Measurements from ENCODE around the gene NUDT9.

DNA sequence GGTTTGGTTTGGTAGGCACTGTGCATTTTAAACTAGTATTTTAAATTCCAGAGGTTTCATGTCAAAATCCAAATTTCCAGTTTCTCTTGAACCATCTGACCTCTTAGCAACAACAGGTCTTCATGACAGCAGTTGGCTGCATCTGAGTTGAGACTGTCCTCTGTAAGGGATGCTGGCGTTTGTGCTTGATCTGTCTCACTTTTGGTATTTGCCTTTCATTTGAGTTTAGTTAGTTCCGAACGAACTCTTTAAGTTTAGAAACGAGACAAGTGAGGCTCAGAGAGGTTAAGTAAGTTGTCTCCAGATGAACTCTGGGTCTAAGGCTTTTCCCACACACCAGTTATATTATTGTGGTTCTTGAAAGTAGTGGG lies 77.7 kb downstream of the NUDT9 start:
- TF ChIP-seq POLR2AphosphoS5 (IDR thresholded peaks at IDR 0.05; ENCODE audit: low read depth, low read length) (no peak), TAF1 (IDR thresholded peaks at IDR 0.05; ENCODE audit: borderline replicate concordance, insufficient read depth, low read length) (no peak), SIN3A (IDR thresholded peaks at IDR 0.05; ENCODE audit: borderline replicate concordance, insufficient read depth, low read length) (no peak), FOXP2 (optimal IDR thresholded peaks at IDR 0.05; ENCODE audit: borderline replicate concordance, extremely low read depth, extremely low read length, insufficient read depth) (no peak)
- TF ChIP-seq, protein P1, sequence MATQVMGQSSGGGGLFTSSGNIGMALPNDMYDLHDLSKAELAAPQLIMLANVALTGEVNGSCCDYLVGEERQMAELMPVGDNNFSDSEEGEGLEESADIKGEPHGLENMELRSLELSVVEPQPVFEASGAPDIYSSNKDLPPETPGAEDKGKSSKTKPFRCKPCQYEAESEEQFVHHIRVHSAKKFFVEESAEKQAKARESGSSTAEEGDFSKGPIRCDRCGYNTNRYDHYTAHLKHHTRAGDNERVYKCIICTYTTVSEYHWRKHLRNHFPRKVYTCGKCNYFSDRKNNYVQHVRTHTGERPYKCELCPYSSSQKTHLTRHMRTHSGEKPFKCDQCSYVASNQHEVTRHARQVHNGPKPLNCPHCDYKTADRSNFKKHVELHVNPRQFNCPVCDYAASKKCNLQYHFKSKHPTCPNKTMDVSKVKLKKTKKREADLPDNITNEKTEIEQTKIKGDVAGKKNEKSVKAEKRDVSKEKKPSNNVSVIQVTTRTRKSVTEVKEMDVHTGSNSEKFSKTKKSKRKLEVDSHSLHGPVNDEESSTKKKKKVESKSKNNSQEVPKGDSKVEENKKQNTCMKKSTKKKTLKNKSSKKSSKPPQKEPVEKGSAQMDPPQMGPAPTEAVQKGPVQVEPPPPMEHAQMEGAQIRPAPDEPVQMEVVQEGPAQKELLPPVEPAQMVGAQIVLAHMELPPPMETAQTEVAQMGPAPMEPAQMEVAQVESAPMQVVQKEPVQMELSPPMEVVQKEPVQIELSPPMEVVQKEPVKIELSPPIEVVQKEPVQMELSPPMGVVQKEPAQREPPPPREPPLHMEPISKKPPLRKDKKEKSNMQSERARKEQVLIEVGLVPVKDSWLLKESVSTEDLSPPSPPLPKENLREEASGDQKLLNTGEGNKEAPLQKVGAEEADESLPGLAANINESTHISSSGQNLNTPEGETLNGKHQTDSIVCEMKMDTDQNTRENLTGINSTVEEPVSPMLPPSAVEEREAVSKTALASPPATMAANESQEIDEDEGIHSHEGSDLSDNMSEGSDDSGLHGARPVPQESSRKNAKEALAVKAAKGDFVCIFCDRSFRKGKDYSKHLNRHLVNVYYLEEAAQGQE (IDR thresholded peaks at IDR 0.05; ENCODE audit: insufficient read depth in 1 of 2, low read depth in 2 of 2, low read length in 2 of 2): no peak
